ENCODE measurements around the gene MESD.

DNA sequence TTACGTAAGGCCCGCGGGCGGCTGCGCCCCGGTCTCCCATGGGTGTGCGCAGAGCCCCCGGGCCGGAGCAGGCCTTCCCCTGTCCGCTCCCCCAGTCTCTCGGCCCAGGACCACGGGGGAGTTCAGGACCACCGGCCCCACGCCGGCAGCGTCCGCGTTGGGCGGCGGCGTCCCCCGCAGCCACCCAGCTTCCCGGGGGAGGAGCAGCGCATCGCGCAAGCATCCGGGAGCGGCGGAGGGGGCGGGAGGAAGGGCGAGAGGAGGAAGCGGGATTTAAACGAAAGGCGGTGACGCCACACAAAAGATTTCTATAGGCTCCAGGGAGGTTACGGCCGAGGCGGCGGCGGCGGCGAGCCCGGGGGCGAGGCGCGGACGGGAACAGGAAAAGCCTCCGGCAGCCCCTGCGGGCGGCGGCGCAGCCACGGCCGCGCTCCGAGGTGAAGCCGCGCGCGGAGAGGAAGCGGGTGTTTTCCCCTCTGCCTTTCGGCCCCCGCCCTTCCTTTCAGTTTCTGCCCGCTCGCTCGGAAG, 11.1 kb upstream of the MESD start, which contains the start of gene TLNRD1:
- TF ChIP-seq EP300 (IDR thresholded peaks at IDR 0.05; ENCODE audit: borderline replicate concordance in 1 of 2, low read depth in 1 of 2, low read length in 1 of 2): no peak
- peak; percentile 87 for TF ChIP-seq POLR2AphosphoS5 (IDR thresholded peaks at IDR 0.05; ENCODE audit: low read depth, low read length)
- 0 out of 2 replicates have a peak, but pooled peaks have one; percentile 52 for TF ChIP-seq YY1 (IDR thresholded peaks at IDR 0.05; ENCODE audit: low read depth)
